GM19099 (cell line): ENCODE data around the gene VTN.

Source experiments
- POLR2A ChIP-seq: IDR thresholded peaks from 3 replicates; pipeline ENCODE4 v1.6.1; 2011; ENCODE audit warnings: low read depth; ENCODE audit not compliant: insufficient read length; ENCODE audit errors: extremely low read depth

Gene VTN

DNA sequence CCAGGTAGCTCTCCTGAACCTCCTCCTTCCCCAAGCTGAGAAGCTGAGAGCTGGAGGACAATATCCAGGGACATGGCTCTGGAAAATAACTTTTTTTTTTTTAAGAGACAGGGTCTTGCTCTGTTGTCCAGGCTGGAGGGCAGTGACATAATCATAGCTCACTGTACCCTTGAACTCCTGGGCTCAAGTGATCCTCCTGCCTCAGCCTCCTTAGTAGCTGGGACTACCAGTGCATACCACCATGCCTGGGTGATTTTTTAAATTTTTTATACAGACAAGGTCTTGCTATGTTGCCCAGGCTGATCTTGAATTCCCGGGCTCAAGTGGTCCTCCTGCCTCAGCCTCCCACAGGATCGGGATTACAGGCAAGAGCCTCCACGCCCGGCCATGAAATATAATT, 29.7 kb upstream of the VTN start:
- TF ChIP-seq POLR2A = no peak

GRCh38 chr17:28398280-28398981, 28.3 kb upstream of the VTN start:
- no peak for TF ChIP-seq POLR2A

DNA sequence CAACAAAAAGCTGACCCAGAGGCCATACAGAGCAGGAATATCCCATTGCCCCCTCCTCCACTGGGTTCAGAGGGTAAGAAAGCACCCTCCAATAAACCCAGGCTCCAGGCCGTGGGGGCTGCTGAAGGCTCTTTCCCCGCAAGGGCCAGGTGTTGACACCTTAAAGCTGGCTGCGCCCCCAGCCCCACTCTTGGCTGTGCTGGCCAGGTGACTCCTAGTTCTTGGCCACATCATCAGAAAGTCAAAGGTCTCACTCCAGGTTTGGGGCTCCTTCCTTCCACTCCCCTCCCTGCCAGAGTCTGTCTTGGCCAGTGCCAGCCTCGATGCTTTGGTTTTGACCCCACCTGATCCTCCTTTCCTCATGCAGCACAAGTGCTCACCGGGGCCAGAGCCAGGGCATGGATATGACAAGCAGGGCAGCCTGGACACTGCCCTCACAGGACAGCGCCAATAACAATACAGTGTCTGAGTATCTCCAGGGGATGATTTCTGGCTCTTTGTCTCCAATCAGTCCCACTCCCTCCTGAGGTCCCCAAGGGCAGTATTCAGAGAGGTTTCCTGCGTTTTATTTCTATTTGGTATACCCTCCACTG, 27.7 kb upstream of the VTN start:
- no peak for TF ChIP-seq POLR2A

DNA sequence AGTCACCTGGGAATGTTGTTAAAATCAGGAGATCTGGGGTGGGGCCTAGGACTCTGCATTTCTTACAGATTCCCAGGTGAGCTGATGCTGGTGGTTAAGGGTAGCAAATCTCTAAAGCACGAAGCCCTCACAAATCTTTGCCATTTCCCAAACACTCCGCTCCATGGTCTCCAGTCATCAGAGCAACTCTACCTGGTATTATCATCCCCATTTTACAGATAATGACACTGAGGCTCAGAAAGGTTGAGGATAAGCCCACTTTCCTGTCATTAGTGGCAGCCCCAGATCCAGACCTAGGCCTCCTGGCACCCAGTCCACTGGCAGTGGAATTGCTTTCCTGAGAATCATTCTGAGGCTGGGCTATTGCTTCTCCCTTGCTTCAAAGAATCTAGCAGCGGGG, 27.2 kb upstream of the VTN start:
- no peak for TF ChIP-seq POLR2A

- no peak for TF ChIP-seq POLR2A
Measured at GRCh38 chr17:28396635-28397239, 26.6 kb upstream of the VTN start.

DNA sequence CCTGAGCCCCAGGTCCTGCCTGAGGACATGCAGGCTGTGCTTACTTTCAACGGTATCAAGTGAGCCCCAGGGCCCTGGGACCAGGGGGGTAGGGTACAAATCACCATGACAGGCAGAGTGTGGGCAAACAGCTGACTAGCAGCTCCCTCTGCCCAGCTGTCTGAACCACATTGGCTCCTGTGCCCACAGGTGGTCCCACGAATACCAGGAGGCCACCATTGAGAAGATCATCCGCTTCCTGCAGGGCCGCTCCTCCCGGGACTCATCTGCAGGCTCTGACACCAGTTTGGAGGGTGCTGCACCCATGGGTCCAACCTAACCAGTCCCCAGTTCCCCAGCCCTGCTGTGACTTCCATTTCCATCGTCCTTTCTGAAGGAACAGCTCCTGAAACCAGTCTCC, 25.9 kb upstream of the VTN start:
- TF ChIP-seq POLR2A = no peak

DNA sequence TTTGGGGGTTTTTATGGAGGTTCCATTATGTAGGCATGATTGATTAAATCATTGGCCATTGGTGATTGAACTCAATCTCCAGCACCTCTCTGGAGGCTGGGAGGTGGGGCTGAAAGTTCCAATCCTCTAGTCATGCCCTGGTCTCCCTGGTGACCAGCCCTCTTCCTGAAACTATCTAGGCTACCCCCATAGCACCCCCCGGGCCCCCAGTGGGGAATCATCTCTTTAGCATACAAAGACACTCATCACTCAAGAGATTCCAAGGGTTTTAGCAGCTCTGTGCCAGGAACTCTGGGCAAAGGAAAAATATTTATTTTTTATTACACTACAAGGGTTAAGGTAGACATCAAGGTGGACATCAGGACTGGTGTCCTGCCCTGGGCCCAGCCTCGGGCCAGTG, 25.3 kb upstream of the VTN start:
- no peak for TF ChIP-seq POLR2A

DNA sequence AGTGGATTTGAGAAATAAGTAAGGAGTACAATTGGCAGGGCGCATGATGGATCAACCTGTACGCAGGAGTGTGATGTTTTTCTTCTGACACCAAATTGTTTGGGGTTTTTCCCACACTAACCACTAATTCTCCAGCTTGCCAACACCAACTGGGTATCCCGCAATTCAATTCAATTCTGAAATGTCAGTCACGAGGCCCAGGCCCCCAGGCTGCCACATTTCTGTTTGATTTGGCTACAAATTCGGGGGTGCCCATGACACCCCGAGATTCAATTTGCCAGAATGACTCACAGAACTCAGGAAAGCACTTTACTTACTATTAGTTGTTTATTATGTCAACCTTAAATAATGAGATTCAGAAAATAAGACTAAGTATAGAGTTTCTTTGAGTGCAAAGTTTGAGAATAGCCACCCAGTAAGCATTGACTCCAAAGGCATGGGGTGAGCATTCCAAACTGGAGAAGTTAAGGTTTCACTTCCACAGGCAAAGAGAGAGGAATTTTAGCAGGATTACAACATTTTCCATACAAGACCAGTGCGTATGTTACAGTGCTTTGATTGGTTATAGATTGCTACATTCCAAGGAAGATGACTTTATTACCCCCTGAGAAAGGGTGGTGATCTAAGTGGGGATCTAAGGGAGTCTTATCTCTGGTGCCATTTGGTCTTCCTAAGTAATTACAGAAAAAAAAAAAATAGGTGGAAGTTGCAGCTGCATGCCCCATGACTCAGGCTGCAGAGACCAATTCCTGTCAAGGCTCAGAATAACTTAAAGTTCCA, 24.4 kb upstream of the VTN start:
- TF ChIP-seq POLR2A = no peak

DNA sequence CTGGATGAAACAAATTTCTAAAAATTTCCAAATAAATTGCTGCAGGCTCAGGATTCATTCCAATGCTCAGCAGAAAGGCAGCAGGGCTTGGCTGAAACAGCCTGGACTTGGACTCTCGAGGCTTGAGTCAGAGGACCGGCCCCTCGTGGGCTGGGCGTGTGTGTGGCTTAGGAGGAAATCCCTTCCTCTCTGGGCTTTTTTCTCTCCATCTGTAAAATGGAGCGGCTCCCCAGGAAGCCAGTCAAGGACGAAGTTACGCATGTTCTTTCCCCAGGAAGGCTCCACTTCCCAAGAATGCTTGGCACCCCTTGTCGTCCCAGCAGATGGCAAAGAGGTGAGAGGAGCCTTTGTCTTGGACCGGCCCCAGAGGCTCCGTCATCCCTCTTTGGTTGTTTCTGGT, 22.4 kb upstream of the VTN start:
- TF ChIP-seq POLR2A = no peak

GRCh38 chr17:28391401-28391800, 21.3 kb upstream of the VTN start:
- TF ChIP-seq POLR2A = no peak

DNA sequence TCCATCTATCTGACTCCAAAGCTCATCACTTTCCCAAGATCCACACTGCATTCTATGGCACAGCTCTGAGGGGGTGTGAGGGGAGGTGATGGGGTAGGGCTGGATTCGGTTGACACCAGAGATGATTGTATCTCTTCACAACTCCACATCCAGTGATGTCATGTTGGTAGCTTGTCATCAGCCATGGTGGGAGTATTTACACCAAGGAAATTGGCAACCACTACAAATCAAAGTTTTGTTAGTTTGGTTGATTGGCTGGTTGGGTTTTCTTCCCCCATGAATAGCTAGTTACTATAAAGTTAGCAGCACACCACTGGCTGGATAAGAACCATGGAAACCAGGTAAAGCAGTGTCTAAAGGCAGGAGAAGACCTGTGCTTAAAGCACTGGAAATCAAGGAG, 20.9 kb upstream of the VTN start:
- no peak for TF ChIP-seq POLR2A

GRCh38 chr17:28390563-28390962, 20.5 kb upstream of the VTN start:
- TF ChIP-seq POLR2A = no peak

- TF ChIP-seq POLR2A = no peak
Measured at GRCh38 chr17:28390141-28390540, 20.0 kb upstream of the VTN start.

GRCh38 chr17:28388106-28388505, 18.0 kb upstream of the VTN start:
- TF ChIP-seq POLR2A = no peak

DNA sequence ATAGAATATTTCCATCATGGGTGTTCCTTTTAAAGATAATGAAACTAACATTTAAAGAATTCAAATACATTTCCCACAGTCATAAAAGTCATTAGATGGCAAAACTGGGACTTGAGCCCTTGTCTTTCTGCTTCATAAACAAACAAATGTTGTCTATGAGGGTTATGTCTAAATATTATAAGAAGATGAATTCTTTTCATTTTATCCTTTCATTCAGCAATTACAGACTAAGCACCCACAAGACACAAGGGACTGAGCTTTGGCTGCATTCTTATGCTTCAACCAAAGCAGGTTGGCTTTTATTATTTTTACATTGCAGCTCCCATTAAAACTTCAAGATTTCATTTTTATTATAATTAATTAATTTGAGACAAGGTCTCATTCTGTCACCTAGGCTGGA, 16.3 kb upstream of the VTN start:
- no peak for TF ChIP-seq POLR2A

DNA sequence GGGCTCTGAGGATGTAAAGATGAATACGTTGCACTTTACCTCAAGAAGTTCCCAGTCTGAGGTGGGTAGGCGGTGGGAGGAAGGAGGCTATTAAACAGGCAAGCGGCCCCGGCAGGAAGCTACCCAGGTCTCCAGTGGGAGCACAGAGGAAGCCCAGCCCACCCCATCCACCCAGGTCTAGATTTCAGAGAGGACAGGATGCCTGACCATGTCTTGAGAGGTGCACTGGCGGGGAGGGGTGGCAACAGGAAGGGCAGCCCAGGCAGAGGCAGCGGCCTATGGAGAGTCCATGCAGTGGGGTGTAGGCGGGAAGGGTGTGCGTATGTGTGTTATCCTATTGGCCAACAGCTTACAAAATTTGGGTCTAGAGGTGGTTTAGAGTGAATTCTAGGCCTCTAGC, 15.3 kb upstream of the VTN start:
- no peak for TF ChIP-seq POLR2A
